NCI-H2227 (cell line): Measurements from ENCODE around the gene ELAVL4.

Experiments
- DNase-seq: peaks from one replicate; lab custom pipeline; 2025; ENCODE audit not compliant: unreplicated experiment; lab: John Stamatoyannopoulos, UW

ELAVL4 gene

DNA sequence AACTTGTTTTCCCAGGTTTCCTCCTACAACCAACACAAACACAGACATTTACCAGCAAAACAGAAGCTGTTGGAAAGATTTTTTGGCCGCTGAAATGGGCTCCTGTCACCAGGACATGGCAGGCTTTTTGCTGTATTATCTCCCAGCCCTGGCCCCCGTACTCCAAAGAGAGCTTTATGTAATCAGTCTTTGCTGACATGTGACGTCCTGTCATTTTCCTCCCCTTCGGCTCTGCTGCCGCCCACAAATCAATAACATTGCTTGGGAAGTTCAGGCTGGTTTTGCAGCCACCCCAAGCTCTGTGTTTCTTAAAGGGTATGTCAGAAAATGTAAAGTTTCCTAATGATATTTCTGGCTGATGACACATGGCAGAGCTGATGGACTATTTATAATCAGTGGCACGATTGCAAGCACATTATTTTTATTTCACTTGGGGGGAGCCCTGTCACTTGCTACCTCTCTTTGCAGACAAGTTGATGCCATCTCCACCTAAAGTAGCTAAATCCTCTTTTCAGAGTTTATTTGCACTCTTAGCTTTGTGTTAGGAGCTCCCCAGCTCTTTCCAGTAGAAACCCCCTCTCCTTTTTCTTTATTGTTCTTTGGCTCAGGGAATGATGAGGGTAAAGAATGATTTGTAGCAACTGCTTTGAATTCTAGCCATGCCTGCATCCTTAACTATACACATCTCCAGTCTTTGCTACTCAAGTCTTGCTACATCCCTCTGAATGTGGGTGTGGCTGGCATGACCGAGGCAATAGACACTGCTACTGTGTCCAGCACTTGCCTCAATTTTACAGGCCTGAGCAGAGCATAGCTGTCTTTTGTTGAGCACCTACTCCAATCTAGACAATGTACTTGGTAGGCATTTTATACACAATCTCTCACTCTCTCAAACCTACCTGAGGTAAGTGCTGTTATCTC lies 67.3 kb downstream of the ELAVL4 start:
- DNase-seq: peak; percentile 18

DNA sequence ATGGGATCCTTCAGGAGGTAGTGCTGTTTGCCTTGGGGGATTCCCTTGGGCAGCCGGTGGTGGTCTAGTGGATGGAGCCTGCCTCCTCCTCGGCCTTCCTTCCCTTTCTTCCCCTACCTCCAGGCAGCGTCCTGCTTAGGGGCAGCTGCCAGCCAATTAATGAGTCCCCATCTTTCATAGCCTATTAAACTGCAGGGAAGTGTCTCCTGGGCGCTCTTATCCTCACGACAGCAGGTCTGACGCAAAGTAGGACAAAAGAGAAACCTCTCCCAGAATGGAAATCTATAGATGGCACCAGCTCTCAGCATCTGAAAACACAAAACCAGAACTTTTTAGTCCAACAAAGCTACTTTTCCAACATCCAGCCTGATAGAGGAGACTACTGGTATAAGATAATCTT lies 69.3 kb downstream of the ELAVL4 start:
- peak; percentile 14 for DNase-seq

DNA sequence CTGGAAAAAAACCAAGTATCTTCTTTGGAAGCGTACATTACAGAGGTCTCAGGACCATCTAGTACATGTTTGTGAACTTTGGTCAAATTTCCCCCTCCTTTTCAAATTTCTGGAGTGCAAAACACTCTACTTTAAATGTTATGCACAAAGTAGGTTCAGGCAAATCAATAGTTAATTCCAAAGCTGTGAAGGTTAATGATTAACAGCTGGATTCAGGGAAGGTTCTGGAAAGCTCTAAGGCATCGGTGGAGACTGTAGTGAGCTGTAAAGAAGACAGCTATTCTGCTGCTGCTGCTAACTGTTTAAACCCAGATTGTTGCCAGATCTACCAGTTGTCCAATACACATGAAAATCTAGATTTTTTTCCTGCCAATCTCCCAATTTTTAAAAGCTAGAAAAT lies 70.9 kb downstream of the ELAVL4 start:
- DNase-seq: no peak

DNA sequence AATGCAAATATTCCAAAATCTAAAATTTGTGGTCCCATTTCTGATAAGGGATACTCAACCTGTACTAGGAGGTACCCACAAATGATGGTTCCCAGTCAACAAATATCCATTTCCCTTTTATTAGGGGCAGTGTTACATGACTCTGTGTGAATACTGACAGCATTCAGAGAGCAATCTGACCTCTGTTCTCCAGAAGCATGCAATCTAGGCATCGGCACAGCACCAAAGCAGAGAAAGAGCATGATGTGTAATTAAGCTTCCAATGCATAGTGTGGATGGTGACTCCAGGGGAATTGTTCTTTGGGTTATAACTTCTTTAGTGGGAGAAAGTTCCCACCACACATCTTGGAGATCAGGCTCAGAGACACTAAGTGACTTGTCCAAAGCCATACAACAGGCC lies 71.6 kb downstream of the ELAVL4 start:
- DNase-seq: no peak

DNA sequence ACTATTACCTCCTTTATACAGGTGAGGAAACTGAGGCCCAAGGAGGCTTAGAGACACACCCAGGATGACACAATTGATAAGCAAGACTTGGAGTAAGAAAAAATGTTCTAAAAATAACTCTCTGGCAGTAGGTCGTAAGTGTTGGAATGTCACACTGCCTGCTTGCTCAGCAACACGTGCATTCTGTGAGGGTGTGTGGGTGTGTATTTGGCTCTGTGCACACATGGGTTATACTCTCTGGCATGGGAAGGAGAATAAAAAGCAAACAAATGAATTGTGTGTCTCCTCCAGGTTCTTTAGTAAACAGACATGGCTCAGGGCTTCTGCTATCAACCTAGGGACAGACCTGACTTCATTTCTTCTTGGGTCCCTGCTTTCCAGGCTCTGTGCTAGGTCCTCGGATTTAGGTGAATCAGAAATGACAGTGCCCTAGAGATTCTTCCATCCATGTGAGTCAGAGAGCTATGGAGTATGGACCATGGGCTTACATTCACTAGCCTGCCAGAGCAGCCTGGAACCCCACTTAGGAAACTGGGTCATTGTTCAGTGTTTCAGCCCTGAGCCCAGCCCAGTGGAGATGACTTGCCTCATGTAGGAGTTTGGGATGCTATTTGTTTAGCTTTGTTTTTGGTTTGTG lies 72.4 kb downstream of the ELAVL4 start:
- DNase-seq: no peak

DNA sequence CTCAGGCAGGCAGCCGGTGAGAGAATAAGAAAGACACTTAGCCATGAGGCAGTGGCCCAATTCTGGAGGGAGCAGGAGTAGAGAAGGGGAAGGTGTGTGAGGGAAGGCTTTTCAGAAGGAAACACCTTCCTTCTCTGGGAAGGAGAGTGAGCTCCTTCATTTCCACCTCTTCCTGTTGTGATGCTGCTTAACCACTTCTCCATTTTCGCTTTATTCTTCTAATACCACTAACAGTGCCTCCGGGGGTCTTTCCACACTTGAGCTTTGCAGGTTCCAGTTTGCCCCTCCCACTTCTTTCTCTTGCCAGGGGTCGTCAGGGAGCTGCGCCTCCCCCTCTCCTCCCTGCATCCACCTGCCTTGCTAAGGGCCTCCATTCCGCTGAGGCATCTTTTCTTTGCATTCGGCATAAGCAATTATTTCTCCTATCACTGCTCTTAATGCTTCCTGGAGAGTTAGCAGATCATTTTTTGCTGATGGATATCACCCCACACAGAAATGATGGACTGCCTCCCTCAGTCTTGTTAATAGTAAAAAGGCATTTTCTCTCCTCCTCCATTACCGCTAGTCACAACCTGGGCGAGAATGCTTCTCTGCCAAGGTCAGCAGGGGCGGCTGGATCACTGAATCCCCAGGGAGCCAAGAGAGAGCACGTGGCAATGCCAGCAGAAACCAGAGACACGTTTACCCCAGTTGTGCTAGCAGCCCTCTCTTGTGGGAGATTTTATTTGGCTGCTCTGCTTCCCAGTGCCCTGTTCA lies 74.8 kb downstream of the ELAVL4 start:
- peak; percentile 68 for DNase-seq

DNA sequence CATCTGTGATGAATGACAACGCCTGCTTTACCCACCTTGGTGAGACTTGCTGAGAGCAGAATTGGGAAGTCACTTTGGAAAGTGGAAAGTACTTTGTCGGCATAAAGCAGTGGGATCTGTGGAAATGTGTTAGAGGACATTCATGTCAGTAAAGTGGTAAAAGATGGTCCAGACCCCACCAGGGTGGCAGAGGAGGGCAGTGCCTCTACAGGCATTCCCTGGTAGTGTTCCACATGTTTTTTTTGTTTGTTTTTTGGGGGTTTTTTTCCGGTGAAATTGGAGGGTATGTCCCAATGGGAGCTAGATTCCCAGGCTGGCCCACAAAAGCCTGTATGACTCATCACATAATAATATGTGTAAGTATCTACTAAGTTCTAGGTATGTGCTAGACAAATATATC lies 80.6 kb downstream of the ELAVL4 start:
- DNase-seq: no peak

DNA sequence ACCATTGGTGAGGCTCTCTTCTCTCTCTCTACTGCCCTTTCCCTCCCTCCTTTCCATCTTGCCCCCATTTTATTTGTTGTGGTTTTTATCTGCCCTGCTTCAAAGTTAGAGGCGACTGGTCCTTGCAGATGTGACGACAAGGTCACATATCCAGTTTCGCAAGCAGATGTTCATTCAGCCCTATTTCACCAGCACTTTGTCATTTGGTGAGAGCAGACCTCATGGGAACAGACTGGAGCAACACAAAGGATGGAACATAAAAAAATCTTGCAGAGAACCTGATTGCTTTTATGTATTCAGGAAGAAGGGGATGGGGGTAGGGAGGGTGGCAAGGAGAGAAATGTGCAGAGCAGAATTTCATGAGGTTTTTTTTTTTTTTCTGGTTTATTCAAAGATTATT lies 84.3 kb downstream of the ELAVL4 start:
- no peak for DNase-seq

DNA sequence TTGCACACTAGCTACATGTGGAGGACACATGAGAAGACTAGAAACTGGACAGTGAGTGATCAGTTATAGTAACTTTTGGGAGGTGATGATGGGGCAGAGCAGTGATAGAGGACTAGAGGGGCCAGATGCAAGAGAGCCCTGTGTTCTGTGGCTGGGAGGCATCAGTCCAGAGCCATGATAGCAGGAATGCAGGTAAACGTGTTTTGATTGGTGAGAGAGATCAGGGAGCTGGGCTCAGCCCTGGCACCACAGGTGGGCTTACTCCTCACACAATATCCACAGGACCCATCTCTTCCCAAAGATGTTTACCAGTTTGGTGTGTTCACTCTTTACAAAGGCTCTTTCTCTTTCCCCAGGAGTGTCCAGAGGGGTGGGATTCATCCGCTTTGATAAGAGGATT lies 86.5 kb downstream of the ELAVL4 start:
- no peak for DNase-seq

DNA sequence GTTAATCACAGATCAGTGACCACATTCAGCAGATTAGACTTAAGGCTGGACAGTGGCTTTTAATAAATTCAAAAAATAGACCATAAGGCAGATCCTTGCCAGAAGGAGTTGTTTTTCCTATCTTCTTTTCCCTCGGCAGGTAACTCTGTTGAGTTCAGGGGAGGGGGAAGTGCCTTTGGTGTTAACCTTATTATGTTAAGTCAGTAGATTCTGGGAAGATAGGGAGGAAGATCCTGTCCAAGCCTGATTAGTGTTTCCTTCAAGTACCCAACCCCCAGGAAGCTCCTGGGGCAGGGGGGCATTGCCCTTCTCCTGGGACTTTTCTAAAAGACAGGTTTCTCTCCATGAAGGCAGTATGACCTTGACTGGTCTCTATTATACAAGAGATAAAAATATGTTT lies 87.4 kb downstream of the ELAVL4 start:
- no peak for DNase-seq

DNA sequence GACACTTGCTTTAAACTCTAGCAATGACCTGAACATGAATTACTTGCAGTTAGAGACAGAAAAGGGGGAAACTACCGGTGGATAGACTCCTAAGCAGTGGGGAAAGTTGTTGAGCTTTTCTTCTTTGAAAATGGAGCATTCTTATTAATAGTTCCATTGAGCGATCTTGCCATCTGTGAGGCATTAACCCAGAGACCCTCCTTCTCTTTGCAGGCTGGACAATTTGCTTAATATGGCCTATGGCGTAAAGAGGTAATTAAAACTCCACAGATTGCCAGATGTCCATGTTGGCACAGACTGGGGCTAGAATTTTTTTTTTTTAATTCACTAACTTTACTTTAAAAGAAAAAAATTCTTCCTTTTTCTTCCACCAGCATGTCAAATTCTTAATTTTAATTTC lies 88.5 kb downstream of the ELAVL4 start:
- DNase-seq: no peak

DNA sequence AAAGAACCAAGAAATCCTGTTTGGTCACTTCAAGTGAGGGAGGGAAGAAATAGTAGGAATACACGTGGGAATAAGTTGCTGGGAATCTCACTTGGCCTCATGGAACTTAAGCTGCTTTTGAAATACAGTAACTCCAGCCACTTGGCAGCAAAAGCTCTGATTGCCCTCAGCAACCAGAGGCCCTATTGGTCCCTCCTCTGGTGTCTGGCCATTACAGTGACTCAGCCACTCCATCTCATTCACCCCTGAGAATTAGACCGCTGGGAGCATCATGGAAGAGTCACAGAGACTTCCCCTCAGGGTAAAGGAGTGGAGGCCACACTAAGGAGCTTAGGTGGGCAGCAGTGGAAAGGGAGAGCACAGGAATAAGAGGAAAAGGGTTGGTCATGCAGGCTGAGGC lies 99.6 kb downstream of the ELAVL4 start:
- no peak for DNase-seq

DNA sequence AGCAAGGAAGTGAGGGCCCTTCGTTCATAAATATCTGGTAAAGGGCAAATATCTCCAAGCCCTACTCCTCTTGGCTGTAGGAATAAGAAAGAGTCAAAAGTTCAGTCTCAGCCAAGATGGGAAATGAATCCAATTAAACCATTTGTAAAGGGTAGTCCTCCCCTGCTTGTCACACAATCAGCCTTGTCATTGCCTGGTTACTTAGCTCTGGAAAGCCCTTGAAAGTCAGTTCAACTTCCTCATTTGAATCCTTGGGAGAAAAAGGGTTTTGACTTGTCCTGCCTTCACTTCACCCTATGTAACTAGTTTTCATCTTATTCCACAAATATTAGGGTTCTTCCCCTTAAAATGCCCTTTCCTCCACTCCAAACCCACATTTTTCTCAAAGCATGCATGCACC lies 100.0 kb downstream of the ELAVL4 start:
- no peak for DNase-seq

DNA sequence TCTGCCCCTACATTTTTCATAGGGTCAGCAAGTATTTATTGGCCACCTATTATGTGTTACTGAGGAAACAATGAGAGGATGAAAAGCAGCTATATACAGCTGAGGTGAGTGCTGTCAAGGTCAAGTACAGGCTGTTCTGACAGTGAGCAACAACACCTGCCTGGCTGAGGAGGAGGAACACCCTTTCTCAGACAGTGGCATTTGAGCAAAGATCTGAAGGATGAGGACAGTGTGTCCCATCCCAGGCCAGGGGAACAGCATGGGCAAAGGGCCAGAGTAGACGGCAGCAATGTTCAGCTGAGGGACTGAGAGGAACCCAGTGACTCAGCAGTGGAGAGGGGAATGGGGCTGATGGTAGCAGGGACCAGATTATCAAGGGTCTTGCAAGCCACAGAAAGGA lies 101.0 kb downstream of the ELAVL4 start:
- no peak for DNase-seq

DNA sequence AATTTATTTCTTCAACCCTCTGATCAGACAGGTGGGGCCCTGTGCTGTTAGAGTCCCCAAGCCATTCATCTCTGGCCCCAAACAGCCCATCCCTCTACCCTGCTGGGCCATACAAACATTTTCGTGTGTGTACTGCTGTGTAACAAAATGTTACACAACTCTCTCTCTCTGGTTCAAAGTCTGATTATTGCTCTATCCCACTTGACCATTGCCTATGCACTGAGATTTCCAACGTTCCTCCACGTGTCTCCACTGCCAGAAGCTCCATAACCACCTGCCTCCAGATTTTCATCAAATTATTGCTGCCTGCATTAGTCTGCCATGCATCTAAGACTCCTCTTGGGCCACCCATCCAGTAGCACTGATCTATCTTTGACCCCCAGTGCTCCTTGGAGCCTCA lies 104.8 kb downstream of the ELAVL4 start:
- DNase-seq: no peak

DNA sequence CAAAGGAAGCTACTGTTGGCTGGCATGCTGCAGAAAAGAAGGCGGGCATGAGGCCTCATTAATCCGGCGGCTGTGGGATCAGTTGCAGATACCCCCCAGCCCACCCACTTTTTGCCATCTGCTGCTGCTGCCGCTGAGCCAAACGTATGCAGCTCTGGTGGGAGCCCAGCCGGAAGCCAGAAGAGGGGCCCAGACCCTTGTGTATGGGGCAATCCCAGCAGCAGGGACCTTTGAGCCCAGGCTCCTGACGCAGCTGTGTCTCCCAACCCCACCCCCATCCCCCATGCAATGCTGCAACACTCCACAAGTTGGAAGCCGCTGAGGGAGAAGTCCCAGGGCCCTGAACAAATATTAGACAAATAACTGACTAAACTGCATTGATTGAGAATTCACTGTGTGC lies 106.0 kb downstream of the ELAVL4 start:
- DNase-seq: no peak

DNA sequence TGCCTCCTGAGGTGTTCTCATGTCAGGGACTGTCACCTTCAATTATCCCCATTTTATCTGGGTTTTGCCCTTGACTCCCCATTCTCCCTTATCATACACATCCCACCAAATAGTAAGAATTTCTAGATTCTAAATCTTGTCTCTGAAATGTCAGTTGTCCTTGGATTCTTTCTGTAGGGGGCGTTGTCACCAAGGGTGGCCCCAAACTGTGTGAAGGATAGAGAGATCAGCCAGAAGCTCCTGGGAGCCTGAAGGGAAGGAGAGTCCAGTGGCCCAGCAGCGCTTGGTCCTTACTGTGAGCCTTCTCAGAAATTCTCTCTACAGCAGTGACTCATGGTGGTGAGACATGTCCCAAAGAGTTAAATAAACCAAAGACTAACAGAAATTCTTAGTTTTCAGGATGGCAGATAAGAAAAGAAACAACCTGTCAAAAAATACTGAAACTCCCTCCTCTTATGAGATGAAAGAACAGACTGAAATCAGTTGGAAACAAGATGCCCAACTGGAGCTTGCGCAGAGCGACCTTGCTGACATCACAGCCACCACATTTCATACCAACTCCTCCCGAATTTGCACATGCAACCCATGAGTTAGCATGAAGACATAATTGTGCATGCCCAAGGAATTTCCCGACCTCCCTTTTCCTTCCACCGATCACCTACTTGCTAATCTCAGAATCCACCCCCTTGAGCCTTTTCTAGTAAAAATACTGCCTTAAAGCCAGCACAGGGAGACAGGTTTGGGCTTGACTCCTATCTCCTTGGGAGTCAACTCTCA lies 109.8 kb downstream of the ELAVL4 start:
- no peak for DNase-seq

DNA sequence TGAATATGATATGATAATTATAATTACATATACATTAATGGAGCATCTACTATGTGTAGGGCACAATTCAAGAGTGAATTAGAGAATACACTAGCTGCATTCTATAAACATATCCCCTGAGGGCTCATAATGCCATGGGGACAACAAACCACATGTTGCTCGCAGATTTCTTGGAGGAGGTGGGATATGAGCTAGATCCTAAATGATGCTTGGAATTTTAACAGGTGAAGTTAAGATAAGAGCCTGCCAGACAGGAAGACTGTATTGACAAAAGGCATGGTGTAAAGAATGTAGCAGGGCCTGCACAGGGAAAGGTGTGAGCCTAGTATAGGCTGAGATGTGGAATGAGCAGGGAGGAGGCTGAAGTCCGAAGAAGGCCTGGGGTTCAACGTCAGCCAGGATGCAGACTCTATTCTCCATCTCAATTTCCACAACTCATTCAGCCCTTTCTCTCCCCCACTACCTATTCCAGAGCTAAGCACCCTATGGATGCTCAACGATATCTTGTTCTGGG lies 120.2 kb downstream of the ELAVL4 start:
- no peak for DNase-seq

DNA sequence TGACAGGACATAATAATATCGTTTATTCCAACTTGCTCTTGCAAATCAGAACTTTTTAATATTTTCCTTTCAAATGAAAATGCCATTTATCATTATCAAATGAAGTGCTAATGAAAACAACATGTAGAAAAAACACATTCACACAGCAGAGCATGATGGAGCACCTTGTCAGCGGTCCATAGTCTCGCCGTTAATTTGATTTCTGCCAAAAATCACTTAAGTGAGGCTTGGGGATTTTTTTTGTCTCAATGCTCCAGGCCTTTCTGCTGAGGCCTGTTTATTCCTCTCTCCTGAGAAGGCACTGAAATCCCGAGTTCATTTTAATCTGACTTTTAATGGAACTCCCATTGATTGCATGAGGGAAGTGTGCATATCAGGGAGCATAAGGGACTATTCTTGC lies 122.5 kb downstream of the ELAVL4 start:
- DNase-seq: no peak

DNA sequence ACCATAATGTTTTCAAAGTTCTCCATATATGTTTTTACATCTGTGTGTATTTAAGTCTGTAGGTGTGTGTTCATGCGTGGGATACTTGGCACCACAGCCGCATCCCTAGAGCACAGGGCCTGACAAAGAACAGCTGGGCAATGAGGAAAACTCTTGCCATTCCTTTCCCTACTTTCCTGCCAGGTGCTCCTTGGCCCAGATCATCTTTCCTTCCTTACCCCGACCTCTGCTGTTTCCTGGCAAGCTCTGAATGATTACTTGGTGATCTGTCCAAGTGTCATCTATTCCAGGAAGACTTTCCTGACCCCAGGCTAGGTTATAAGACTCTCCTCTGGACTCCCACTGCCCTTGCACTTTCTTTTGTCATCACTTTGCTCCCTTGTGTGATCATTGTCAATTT lies 123.6 kb downstream of the ELAVL4 start:
- no peak for DNase-seq

DNA sequence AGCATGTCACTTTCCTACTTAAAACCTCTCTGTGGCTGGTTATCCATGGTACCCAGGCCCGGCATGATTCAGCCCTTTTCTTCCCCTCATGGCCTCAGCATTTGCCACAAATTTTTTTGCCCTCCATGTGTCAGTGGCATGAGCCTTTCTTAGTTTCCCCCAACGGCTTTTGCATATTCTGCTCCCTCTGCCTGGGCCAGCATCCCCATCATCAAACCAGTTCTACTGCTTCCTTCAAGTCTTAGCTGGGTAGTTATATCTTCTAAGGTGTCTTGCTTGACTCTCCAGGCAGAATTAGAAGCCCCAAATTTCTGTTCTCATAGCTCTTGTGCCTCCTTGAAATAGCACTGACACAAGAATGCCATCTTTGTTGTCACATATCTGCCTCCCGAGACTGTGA lies 127.9 kb downstream of the ELAVL4 start:
- DNase-seq: no peak
